Measurements from ENCODE around the gene GNG7. TPM values are rescaled to one million over a fixed set of nuclear protein-coding genes. Genes with fewer than 3 reads are reported as not detected.

Gene GNG7
- polyA plus RNA-seq, 1 of the 3 experiments (the other 2 are of a cell fraction) = 2.2 TPM

DNA sequence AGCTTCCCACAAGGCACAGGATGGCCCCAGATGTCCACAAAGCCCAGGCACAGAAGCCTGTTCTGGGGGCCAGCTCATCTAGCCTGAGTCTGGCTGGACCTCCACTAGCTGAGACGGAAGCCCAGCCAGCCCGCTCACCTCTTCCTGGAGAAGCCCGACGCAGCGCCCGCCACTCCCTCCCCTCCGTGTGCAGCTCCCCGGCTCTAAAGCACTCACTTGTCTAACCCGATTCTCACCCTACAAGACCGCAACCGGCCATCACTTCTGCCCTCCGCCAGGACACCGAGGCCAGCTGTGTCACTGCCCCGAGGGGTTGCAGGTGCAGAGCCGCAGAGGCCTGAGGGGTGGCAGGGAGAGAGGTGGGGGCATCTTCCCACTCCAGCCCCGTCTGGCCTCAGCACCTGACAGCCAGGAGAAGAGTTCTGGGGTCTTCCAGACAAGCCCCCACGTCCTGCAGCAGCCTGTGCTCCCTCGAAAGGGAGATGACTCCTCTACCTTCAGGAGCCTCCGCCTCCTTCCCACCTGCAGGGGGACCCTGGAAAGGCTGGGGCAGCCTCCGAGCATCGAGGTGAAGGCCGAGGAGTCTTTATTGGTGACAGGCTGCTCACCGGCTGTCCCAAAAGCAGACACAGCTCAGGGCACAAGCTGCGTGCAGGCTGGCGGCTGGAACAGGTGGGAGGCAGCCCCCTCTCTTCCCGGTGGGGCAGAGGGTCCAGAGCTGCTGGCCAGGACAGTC is 24.6 kb upstream of the GNG7 start:
- Histone ChIP-seq H3K36me3 (replicated peaks in 1 of 2; ENCODE audit: control insufficient read depth in 1 of 2, insufficient read depth in 2 of 2, low read length in 1 of 2) (no peaks in the 10 kb centered on the region), H3K4me2 (no peak overlapping the region), H3K27ac (ENCODE audit: low read depth in 2 of 2, low read length in 1 of 2) (no peak overlapping the region), H3K79me2 (ENCODE audit: insufficient read depth) (no peaks in the 10 kb centered on the region), H3K9me3 (no peaks in the 10 kb centered on the region), H3F3A (replicated peaks; ENCODE audit: insufficient read depth) (no peaks in the 10 kb centered on the region), H3K4me1 (ENCODE audit: control insufficient read depth in 1 of 2, insufficient read depth in 2 of 2, low read depth in 1 of 2, low read length in 1 of 2) (peaks cover 5 to 11% of the 10 kb centered on the region in 2 experiments; a peak in 2 of 4 replicates), H3K27me3 (ENCODE audit: insufficient read depth) (no peaks in the 10 kb centered on the region), H4K20me1 (ENCODE audit: insufficient read depth) (no peaks in the 10 kb centered on the region), H2AFZ (ENCODE audit: low read depth) (no peak overlapping the region), H3K9ac (no peak overlapping the region), H3K9me2 (no peaks in the 10 kb centered on the region), H3K4me3 (ENCODE audit: low read depth in 2 of 2, low read length in 1 of 2) (no peak overlapping the region)
- ChIA-PET POLR2A (interaction anchor here (1.3 to 2.2 kb wide), 2 partner anchors 10 to 12 kb away, joined by 3 to 7 read pairs; no protein-coding TSS in a partner anchor), CTCF (interaction anchor here (0.7 to 3.9 kb wide), 5 partner anchors 13 to 253 kb away, joined by 3 to 19 read pairs (median 3); partner anchors contain the start of gene SLC39A3)
- WGBS (ENCODE audit: low lambda C conversion rate) = 27% methylated on average over 14 of the region's 26 CpGs
- no peak for TF ChIP-seq TAF1 (IDR thresholded peaks at IDR 0.05; ENCODE audit: borderline replicate concordance, low read depth, low read length)
- TF ChIP-seq ELF1 (IDR thresholded peaks at IDR 0.05) = no peak
- TF ChIP-seq CTCF (IDR thresholded peaks at IDR 0.05) = no peak
- TF ChIP-seq RAD21 (IDR thresholded peaks at IDR 0.05; ENCODE audit: low read length) = no peak
- no peak for TF ChIP-seq RXRA (IDR thresholded peaks at IDR 0.05; ENCODE audit: borderline replicate concordance, low read depth)
- no peak for TF ChIP-seq POLR2AphosphoS5 (IDR thresholded peaks at IDR 0.05; ENCODE audit: low read depth, low read length)
- TF ChIP-seq, protein P1, sequence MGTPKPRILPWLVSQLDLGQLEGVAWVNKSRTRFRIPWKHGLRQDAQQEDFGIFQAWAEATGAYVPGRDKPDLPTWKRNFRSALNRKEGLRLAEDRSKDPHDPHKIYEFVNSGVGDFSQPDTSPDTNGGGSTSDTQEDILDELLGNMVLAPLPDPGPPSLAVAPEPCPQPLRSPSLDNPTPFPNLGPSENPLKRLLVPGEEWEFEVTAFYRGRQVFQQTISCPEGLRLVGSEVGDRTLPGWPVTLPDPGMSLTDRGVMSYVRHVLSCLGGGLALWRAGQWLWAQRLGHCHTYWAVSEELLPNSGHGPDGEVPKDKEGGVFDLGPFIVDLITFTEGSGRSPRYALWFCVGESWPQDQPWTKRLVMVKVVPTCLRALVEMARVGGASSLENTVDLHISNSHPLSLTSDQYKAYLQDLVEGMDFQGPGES (IDR thresholded peaks at IDR 0.05; ENCODE audit: low read depth, low read length) = no peak
- TF ChIP-seq EZH2phosphoT487 (IDR thresholded peaks at IDR 0.05; ENCODE audit: borderline replicate concordance, low read depth) = no peak
- no peak for TF ChIP-seq CHD2 (IDR thresholded peaks at IDR 0.05; ENCODE audit: low read length, partially characterized antibody)
- TF ChIP-seq MEF2A (IDR thresholded peaks at IDR 0.05; ENCODE audit: borderline replicate concordance, low read depth) = no peak
- TF ChIP-seq, protein P2, sequence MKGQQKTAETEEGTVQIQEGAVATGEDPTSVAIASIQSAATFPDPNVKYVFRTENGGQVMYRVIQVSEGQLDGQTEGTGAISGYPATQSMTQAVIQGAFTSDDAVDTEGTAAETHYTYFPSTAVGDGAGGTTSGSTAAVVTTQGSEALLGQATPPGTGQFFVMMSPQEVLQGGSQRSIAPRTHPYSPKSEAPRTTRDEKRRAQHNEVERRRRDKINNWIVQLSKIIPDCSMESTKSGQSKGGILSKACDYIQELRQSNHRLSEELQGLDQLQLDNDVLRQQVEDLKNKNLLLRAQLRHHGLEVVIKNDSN (IDR thresholded peaks at IDR 0.05; ENCODE audit: borderline replicate concordance, low read depth) = no peak
- TF ChIP-seq, protein P3, sequence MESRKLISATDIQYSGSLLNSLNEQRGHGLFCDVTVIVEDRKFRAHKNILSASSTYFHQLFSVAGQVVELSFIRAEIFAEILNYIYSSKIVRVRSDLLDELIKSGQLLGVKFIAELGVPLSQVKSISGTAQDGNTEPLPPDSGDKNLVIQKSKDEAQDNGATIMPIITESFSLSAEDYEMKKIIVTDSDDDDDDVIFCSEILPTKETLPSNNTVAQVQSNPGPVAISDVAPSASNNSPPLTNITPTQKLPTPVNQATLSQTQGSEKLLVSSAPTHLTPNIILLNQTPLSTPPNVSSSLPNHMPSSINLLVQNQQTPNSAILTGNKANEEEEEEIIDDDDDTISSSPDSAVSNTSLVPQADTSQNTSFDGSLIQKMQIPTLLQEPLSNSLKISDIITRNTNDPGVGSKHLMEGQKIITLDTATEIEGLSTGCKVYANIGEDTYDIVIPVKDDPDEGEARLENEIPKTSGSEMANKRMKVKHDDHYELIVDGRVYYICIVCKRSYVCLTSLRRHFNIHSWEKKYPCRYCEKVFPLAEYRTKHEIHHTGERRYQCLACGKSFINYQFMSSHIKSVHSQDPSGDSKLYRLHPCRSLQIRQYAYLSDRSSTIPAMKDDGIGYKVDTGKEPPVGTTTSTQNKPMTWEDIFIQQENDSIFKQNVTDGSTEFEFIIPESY (IDR thresholded peaks at IDR 0.05; ENCODE audit: borderline replicate concordance, low read depth) = no peak
- TF ChIP-seq, protein P4, sequence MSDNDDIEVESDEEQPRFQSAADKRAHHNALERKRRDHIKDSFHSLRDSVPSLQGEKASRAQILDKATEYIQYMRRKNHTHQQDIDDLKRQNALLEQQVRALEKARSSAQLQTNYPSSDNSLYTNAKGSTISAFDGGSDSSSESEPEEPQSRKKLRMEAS (IDR thresholded peaks at IDR 0.05; ENCODE audit: low read depth) = no peak
- no peak for TF ChIP-seq JUND (IDR thresholded peaks at IDR 0.05)
- no peak for TF ChIP-seq RFX5 (IDR thresholded peaks at IDR 0.05; ENCODE audit: low read length)
- TF ChIP-seq FOXJ3 (CRISPR knock-in tag; IDR thresholded peaks at IDR 0.05) = no peak
- DNase-seq = peak; percentile 70
